ENCODE results near the gene CDCA7.

DNA sequence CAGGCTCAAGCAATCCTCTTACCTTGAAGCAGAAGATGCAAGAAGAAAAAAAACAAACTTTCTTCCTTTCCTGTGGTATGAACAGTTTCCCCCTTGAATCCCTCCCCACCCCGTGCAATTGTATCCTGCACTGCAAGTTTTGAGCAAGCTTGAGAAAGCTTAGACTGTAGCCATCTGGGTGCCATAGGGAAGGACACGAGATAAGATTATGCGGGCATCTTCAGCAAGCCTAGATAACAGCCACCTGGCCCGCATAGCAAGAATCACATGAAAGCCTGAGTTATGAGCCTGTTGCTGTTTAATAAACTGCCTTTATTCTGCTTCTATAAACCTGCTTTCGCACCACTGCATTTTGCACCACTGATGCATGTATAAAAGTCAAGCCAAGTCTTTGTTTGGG is 27.3 kb upstream of the CDCA7 start:
- TF ChIP-seq, protein P1, sequence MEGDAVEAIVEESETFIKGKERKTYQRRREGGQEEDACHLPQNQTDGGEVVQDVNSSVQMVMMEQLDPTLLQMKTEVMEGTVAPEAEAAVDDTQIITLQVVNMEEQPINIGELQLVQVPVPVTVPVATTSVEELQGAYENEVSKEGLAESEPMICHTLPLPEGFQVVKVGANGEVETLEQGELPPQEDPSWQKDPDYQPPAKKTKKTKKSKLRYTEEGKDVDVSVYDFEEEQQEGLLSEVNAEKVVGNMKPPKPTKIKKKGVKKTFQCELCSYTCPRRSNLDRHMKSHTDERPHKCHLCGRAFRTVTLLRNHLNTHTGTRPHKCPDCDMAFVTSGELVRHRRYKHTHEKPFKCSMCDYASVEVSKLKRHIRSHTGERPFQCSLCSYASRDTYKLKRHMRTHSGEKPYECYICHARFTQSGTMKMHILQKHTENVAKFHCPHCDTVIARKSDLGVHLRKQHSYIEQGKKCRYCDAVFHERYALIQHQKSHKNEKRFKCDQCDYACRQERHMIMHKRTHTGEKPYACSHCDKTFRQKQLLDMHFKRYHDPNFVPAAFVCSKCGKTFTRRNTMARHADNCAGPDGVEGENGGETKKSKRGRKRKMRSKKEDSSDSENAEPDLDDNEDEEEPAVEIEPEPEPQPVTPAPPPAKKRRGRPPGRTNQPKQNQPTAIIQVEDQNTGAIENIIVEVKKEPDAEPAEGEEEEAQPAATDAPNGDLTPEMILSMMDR (conservative IDR thresholded peaks at IDR 0.05; ENCODE audit: low read depth, low read length), result no peak
- TF ChIP-seq EZH2 (IDR thresholded peaks at IDR 0.05; ENCODE audit: borderline replicate concordance, low read depth, low read length, poor library complexity, severe bottlenecking), result no peak
